Mesendoderm (in vitro differentiated cells): ENCODE results near the gene PCGF6.

Source experiments
- DNase-seq: peaks from one replicate; pipeline ENCODE4 v3.0.0; 2013
- H2AK5ac ChIP-seq: 2 replicates; pipeline ENCODE4 v1.6.1; 2013; ENCODE audit warnings: low read length, inconsistent platforms
- H2BK120ac ChIP-seq: 2 replicates; pipeline ENCODE4 v1.6.1; 2013; ENCODE audit warnings: low read depth, mild to moderate bottlenecking, low read length, moderate library complexity, mixed read lengths
- H2BK15ac ChIP-seq: replicated peaks from 2 replicates; pipeline ENCODE4 v1.6.1; 2013; ENCODE audit warnings: low read depth, mild to moderate bottlenecking, moderate library complexity
- H2BK5ac ChIP-seq: 2 replicates; pipeline ENCODE4 v1.6.1; 2013; ENCODE audit warnings: low read length, inconsistent platforms
- H3K18ac ChIP-seq: 2 replicates; pipeline ENCODE4 v1.6.1; 2013; ENCODE audit warnings: mild to moderate bottlenecking, low read length, mixed read lengths
- H3K23ac ChIP-seq: one replicate; pipeline ENCODE4 v1.6.1; 2013; ENCODE audit warnings: low read length
- H3K27ac ChIP-seq: 2 replicates; pipeline ENCODE4 v1.5.1; 2013; ENCODE audit warnings: low read depth, mild to moderate bottlenecking, inconsistent platforms, low read length, moderate library complexity
- H3K27me3 ChIP-seq: 2 replicates; pipeline ENCODE4 v1.6.1; 2013; ENCODE audit warnings: low read length, control low read depth, mild to moderate bottlenecking, inconsistent platforms; ENCODE audit not compliant: insufficient read depth, poor library complexity
- H3K36me3 ChIP-seq: 2 replicates; pipeline ENCODE4 v1.6.1; 2013; ENCODE audit warnings: low read length, inconsistent platforms; ENCODE audit not compliant: control insufficient read depth, insufficient read depth
- H3K4ac ChIP-seq: one replicate; pipeline ENCODE4 v1.6.1; 2013; ENCODE audit warnings: low read depth, mild to moderate bottlenecking, low read length, moderate library complexity
- H3K4me1 ChIP-seq: 2 replicates; pipeline ENCODE4 v1.6.1; 2013; ENCODE audit warnings: low read depth, low read length, inconsistent platforms; ENCODE audit not compliant: control insufficient read depth
- H3K4me2 ChIP-seq: 2 replicates; pipeline ENCODE4 v1.6.1; 2013; ENCODE audit warnings: low read length
- H3K4me3 ChIP-seq: 2 replicates; pipeline ENCODE4 v1.5.1; 2013; ENCODE audit warnings: mild to moderate bottlenecking, low read length
- H3K56ac ChIP-seq: one replicate; pipeline ENCODE4 v1.6.1; 2013; ENCODE audit warnings: low read length
- H3K79me1 ChIP-seq: 2 replicates; pipeline ENCODE4 v1.6.1; 2013; ENCODE audit warnings: low read length, inconsistent platforms
- H3K79me2 ChIP-seq: 2 replicates; pipeline ENCODE4 v1.6.1; 2013; ENCODE audit warnings: mild to moderate bottlenecking, low read length; ENCODE audit not compliant: control insufficient read depth, insufficient read depth
- H3K9ac ChIP-seq: 2 replicates; pipeline ENCODE4 v1.6.1; 2013; ENCODE audit warnings: low read length, inconsistent platforms
- H4K5ac ChIP-seq: one replicate; pipeline ENCODE4 v1.6.1; 2013; ENCODE audit warnings: low read length
- H4K8ac ChIP-seq: one replicate; pipeline ENCODE4 v1.6.1; 2013; ENCODE audit warnings: low read depth, mild to moderate bottlenecking, control low read depth, low read length, moderate library complexity
- WGBS: extraction: QIAGEN DNeasy Blood & Tissue Kit; methylation state at CpG from one replicate; pipeline ENCODE4 v1.1.7; 2013; ENCODE audit warnings: low lambda C conversion rate, missing lambda C conversion rate; ENCODE audit not compliant: insufficient coverage; ENCODE audit errors: extremely low coverage; 5-methylcytosine and 5-hydroxymethylcytosine counted together

PCGF6 gene

DNA sequence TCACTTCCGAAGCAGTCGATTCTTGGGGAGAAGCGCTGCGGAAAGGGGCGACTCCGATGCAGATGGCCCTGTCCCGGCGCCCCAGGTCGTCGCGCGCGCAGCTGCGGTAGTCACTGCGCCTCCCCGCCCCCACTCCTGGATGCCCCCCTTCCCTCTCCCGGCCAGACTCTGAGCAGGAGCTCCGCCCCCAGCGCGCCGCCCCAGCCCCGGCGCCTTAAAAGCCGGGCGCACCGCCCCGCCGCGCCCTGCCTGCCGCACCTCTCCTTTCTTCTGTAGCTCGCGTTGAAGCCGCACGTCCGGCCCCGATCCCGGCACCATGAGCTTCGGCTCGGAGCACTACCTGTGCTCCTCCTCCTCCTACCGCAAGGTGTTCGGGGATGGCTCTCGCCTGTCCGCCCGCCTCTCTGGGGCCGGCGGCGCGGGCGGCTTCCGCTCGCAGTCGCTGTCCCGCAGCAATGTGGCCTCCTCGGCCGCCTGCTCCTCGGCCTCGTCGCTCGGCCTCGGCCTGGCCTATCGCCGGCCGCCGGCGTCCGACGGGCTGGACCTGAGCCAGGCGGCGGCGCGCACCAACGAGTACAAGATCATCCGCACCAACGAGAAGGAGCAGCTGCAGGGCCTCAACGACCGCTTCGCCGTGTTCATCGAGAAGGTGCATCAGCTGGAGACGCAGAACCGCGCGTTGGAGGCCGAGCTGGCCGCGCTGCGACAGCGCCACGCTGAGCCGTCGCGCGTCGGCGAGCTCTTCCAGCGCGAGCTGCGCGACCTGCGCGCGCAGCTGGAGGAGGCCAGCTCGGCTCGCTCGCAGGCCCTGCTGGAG is 73.8 kb downstream of the PCGF6 start, which contains the start of gene INA:
INA (plus strand) TSS at position 243 of the 817 bp plus-strand sequence; CDS start at position 317, 74 bp downstream.
- Histone ChIP-seq H2BK15ac (no peak within 1 kb of the TSS), H4K8ac (no peak within 1 kb of the TSS), H3K36me3 (no peaks in the 10 kb centered on the region), H3K27ac (no peak within 1 kb of the TSS), H3K9ac (peak within 1 kb of the TSS; percentile 42), H3K27me3 (peaks cover 20% of the 10 kb centered on the region), H4K5ac (no peak within 1 kb of the TSS), H3K4me3 (peak within 1 kb of the TSS; percentile 24), H3K18ac (no peak within 1 kb of the TSS), H3K4ac (no peak within 1 kb of the TSS), H3K4me1 (peaks cover 2% of the 10 kb centered on the region), H3K79me2 (no peaks in the 10 kb centered on the region), H3K23ac (peak within 1 kb of the TSS; percentile 16), H3K4me2 (peak within 1 kb of the TSS; percentile 69), H2AK5ac (no peak within 1 kb of the TSS), H2BK120ac (no peak within 1 kb of the TSS), H3K79me1 (no peaks in the 10 kb centered on the region), H3K56ac (peak within 1 kb of the TSS; percentile 67), H2BK5ac (no peak within 1 kb of the TSS)
- WGBS, result no CpG with 5 or more reads among the region's 105 CpGs
- peak; percentile 87 for DNase-seq

DNA sequence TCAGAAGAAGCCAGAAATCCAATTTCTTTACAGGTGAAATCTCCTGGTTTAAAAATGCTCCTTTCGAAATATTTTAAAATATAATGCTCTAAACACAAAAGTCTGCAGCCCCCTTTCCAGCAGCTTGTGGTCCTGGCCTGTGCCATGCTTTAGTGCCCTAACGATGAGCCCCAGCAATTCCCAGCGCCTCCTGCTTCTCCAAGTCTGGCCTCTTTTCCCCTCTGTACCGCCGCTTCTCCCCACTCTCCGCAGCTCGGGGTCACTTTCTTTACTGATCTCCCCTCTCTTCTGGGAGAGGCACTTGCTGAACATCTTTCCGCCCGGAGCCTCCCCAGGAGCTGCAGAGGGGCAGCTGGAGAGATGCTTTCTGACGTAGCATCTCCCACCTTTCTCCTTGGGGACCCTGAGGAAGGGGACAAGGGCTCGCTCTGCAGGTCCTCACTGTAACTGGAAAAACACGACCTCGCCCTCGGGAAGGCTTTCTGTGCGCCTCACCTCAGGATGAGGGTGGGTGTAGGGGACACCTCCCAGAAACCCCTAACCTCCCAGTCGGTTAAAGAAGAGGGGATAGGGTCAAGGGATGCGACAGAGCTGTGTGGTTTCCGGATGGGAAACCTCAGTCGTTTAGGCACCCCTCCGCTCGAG is 74.6 kb downstream of the PCGF6 start:
- Histone ChIP-seq H3K9ac (peak overlapping the region; percentile 42), H2AK5ac (no peak overlapping the region), H3K4me1 (peaks cover 2% of the 10 kb centered on the region), H3K36me3 (no peaks in the 10 kb centered on the region), H3K79me1 (no peaks in the 10 kb centered on the region), H3K4ac (no peak overlapping the region), H2BK15ac (no peak overlapping the region), H2BK120ac (no peak overlapping the region), H4K5ac (no peak overlapping the region), H3K27me3 (peaks cover 20% of the 10 kb centered on the region), H4K8ac (no peak overlapping the region), H3K23ac (no peak overlapping the region), H3K4me3 (no peak overlapping the region), H3K27ac (no peak overlapping the region), H3K18ac (no peak overlapping the region), H3K4me2 (peak overlapping the region; percentile 57), H3K79me2 (no peaks in the 10 kb centered on the region), H2BK5ac (no peak overlapping the region), H3K56ac (peak overlapping the region; percentile 25)
- DNase-seq, result no peak
- WGBS, result no CpG with 5 or more reads among the region's 21 CpGs

DNA sequence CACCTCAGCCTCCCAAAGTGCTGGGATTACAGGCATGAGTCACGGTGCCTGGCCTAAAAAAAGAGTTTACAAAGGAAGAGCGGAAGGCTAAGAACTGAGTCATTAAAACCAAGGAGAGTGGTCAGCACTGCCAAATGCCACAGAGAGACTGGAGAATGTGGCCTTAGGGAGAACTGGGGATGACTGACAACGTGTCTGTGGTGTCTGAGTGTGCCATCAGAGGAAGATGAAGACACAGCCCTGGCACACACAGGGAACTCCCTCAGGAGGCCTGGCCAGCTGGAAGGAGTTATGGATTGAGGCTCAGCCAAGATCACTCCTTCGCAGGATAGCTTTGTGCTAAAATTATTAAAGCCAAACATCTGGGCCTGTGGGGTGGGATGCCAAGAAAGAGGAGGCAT is 77.9 kb downstream of the PCGF6 start:
- DNase-seq, result peak; percentile 82
- Histone ChIP-seq H2AK5ac (no peak overlapping the region), H3K4me1 (peaks cover 2% of the 10 kb centered on the region), H3K23ac (no peak overlapping the region), H3K4me2 (no peak overlapping the region), H3K36me3 (no peaks in the 10 kb centered on the region), H4K8ac (no peak overlapping the region), H3K4ac (no peak overlapping the region), H2BK5ac (no peak overlapping the region), H3K4me3 (no peak overlapping the region), H3K56ac (no peak overlapping the region), H2BK120ac (no peak overlapping the region), H3K18ac (no peak overlapping the region), H3K27ac (no peak overlapping the region), H3K27me3 (peaks cover 13% of the 10 kb centered on the region), H2BK15ac (no peak overlapping the region), H3K9ac (no peak overlapping the region), H4K5ac (no peak overlapping the region), H3K79me1 (no peaks in the 10 kb centered on the region), H3K79me2 (no peaks in the 10 kb centered on the region)
- WGBS, result no CpG with 5 or more reads among the region's 4 CpGs

DNA sequence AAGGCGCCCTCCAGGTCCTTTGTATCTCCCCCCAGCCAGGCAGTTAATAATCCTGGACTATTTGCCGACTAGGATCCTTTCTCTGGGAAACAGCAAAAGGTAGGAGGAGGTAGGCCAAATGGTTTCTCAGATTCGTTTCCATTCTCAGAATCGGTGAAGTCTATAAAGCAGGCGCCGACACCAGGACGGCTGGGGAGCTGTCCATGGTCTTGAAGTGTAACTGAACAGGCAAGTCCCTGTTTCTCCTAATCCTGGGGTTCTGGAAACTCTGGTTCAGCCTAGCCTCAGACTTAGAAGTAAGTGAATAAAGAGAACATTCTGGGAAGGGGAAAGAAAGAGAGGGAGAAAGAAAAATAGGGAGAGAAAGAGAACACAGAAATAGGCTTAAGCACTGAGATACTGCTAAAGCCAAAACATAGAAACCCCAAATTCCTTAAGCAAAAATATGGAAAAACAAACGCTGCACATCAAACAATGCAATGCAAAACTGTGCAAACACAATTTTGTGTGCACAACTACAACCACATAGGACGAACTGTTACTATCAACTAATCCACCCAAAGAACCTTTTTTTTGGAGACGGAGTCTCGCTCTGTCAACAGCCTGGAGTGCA is 85.1 kb downstream of the PCGF6 start:
- Histone ChIP-seq H2BK120ac (no peak overlapping the region), H3K4ac (no peak overlapping the region), H3K9ac (no peak overlapping the region), H3K4me2 (no peak overlapping the region), H2AK5ac (no peak overlapping the region), H3K36me3 (no peaks in the 10 kb centered on the region), H4K8ac (no peak overlapping the region), H3K23ac (no peak overlapping the region), H3K56ac (no peak overlapping the region), H2BK15ac (no peak overlapping the region), H3K18ac (no peak overlapping the region), H2BK5ac (no peak overlapping the region), H3K4me3 (no peak overlapping the region), H4K5ac (no peak overlapping the region), H3K4me1 (no peaks in the 10 kb centered on the region), H3K79me2 (no peaks in the 10 kb centered on the region), H3K27me3 (no peaks in the 10 kb centered on the region), H3K27ac (no peak overlapping the region), H3K79me1 (no peaks in the 10 kb centered on the region)
- peak; percentile 82 for DNase-seq
- WGBS, result no CpG with 5 or more reads among the region's 11 CpGs

DNA sequence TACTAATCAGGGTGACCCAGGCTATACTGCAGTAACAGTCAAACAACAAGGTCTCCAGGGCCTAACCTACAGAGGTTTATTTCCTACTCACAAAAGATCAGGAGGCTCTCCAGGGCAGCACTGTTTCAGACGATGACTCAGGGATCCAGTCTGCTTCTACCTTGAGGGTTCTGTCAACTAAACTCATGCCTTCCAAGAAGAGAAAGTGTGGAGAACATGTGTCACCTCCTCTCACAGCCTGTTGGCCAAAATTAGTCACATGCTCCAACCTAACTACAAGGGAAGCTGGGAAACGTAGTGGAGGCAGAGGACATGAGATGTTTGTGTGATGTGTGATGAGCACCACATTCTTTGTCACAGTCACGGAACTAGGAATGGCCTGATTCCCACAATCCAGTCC is 88.7 kb downstream of the PCGF6 start:
- Histone ChIP-seq H2AK5ac (no peak overlapping the region), H2BK120ac (no peak overlapping the region), H2BK5ac (no peak overlapping the region), H3K18ac (no peak overlapping the region), H3K4me1 (no peaks in the 10 kb centered on the region), H4K8ac (no peak overlapping the region), H3K27ac (no peak overlapping the region), H3K79me1 (no peaks in the 10 kb centered on the region), H2BK15ac (no peak overlapping the region), H3K79me2 (no peaks in the 10 kb centered on the region), H3K23ac (no peak overlapping the region), H3K36me3 (no peaks in the 10 kb centered on the region), H3K27me3 (no peaks in the 10 kb centered on the region), H3K4me3 (no peak overlapping the region), H3K4me2 (no peak overlapping the region), H3K9ac (no peak overlapping the region), H4K5ac (no peak overlapping the region), H3K4ac (no peak overlapping the region), H3K56ac (no peak overlapping the region)
- no CpG with 5 or more reads among the region's 3 CpGs for WGBS
- peak; percentile 18 for DNase-seq
